Embryonic facial prominence (tissue), 1 donor: ENCODE data around the gene ACTR6.
"Not testable (repeated sequence)": the region's sequence is repeated elsewhere in the genome, so short reads cannot be mapped to it uniquely, and the experiment has no call there.

Experiments
- DNase-seq: peaks from one replicate; pipeline ENCODE4 v3.0.0-alpha.2; 2016; ENCODE audit errors: extremely low spot score

The ACTR6 gene

DNA sequence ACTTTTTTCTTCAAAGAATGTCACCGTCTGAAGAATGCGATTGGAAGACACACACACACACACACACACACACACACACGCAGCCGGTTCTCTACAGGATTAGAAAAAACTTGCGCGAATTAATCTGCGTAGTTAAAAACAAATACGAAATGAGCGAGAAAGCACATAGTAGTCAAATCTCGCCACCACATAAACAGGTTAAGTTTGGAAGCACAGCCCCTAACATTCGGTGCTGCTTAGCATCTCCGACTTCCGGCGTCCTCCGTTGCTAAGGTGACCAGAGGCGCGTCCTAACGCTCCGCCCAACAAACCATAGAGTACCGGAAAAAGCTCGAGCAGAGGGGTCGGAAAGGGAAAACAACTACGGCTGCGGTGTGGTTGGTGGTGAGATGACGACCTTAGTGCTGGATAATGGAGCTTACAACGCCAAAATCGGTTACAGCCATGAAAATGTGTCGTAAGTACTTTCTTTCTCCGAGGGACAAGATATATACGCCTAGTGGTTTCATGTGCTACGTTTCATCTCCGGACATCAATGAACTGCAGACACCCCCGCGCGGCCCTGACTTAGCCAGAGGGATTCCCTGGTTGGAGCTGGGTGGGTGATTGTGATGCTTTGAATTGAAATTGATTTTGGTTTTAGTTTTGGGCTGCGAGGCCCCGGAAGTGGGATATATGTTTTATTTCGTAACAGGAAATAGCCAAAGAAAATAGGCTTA lies at the start of gene ACTR6:
ACTR6 (plus strand) TSS at position 353 of the 719 bp plus-strand sequence; CDS start at position 390, 37 bp downstream.
- peak; percentile 94 for DNase-seq

DNA sequence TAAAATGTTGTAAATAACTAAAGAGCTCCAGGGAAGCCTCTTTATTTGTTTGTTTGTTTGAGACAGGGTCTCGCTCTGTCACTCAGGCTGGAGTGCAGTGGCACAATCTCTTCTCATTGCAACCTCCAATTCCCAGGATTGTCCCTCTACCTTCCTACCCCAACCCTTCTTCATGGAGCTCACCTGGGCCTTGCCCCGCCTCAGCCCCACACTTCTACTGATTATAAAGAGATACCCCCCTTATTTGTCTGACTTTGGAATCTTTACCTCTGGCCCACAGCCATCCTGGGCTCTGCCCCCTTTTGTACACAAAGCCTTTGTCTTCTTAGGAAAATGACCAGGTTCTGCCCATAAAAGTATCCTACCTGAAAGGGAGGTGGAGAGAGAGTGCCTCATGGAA lies 48.8 kb upstream of the ACTR6 start:
- DNase-seq: no peak

DNA sequence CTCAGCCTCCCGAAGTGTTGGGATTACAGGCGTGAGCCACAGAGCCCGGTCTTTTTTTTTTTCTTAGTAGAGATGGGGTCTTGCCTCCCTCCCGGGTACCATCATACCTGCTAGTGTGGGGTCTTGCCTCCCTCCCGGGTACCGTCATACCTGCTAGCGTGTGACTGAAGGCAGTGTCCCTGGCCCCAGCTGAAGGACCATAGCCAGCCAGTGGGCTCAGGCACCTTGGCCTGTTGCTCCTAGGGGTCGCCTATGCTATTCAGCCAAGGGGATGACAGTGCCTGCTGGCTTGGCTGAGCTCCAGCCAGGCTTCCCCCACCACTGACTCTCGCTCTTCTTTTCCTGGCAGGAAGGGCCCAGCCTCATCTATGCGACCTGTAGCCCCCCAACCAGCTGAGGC lies 47.5 kb upstream of the ACTR6 start:
- DNase-seq: no peak

GRCh38 chr12:100154474-100155247 lies 46.0 kb upstream of the ACTR6 start:
- no peak for DNase-seq

GRCh38 chr12:100156731-100157426 lies 43.7 kb upstream of the ACTR6 start:
- DNase-seq: no peak

DNA sequence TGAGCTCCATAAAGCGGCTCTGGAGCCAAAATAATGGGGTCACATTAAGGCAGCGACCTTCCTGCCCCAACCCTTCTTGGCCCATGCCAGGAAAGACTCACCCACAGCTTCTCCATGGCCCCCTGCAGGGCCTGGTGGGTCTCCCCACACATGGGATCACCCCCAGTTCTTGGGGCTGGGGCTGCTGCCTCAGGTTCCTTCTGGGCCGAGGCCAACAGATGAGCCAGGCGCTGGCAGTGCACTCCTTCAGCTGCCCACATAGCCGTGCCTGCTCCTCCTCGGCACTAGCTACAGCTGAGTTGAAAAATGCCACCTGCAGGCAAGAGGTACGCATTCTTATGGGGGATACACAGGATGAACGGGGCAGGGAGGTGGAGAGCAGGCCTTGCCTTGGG lies 43.2 kb upstream of the ACTR6 start:
- DNase-seq: no peak

DNA sequence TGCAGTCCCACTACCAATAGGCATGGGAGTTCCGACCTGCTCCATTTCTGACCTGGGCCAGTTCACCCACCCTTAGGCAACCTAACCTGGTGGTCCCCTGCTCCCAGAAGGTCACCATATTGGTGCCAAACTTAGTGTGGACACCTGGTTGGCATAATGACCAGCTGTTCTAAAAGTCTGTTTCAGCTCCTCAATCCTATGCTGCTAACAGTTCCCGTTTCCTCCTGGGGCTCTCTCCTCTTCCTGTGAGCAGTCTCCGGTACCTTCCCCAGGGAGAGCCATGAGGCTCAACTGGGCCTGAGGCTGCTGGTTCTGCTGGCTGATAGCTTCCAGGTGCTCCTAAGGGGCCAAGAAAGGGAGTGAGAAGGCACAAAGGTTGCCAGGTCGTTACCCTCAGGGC lies 42.1 kb upstream of the ACTR6 start:
- no peak for DNase-seq

- no peak for DNase-seq
These were observed 41.1 kb upstream of the ACTR6 start for GRCh38 chr12:100159391-100160104.

GRCh38 chr12:100163416-100164152 lies 37.0 kb upstream of the ACTR6 start:
- no peak for DNase-seq

DNA sequence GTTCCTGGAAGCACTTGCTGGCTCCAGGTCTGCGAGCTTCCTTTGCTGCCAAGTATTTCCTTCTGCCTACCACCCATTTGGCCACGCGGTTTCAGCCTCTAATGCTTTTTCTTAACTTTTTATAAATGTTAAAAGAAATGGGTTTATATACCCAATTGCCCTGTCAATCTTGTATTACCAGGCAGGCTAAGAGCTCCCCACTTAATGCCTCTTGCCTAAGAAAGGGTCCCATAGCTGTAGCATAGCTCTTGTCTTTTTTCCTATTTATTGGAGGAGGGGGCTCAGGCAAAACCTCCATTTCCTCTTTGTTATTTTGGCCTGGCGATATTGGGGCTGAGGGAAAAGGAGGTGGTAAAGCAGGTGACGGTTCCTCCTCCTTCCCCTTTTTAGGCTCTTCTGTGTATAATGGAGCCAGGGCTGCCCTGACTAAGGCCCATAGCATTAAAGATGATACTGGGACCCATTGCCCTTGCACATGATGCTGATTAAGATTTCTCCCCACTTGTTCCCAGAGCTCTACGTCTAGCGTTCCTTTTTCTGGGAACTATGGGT lies 36.4 kb upstream of the ACTR6 start:
- DNase-seq: no peak

DNA sequence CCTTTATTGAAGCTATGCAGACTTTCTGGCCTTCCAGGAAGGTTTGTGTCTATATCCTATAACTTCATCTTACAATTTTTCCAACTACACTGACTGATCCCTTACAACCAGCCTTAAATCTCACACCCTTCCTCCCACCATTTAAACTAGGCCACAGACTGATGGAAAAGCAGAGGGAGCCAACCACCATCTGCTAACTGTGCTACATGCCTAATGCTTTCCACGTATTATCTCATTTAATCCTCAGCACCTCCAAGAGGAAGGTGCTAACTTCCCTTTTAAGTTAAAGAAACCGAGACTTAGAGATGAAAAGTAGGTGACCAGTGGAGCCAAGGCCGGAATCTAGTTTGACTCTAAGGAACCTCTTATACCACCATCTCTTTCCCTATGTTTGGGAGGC lies 35.3 kb upstream of the ACTR6 start:
- DNase-seq: no peak

GRCh38 chr12:100166232-100166631 lies 34.4 kb upstream of the ACTR6 start:
- no peak for DNase-seq

DNA sequence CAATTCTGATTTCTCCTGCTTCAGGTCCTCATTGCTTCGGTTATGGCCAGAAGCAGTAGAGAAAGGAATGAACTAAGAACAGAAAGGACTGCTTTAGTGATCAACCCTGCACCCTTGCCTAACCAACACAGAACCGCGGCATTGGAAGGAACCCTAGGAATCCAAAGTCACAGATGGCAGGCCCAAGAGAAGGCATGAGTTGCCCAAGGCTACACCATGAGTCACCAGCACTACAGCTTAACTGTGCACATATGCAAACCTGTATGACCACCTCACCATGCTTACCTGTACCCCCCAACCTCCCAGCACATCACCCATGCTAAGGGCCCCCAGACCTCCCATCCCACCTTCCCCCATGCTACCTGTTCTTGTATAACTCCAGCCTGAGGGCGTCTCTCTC lies 32.1 kb upstream of the ACTR6 start:
- DNase-seq: no peak

DNA sequence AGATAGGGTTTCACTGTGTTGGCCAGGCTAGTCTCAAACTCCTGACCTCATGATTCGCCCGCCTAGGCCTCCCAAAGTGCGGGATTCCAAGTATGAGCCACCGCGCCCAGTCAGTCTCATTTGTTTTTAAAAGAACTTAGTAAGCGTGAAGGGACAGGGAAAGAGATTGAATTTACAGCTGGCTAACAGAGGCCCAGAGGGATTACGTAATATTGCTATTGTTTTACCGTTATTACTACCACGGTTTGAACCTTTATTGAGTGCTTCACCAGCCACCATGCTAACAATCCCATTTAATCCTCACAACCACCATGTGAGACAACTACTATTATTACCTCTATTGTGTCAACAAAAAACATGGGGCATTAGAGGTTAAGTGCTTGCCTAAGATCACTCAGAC lies 31.3 kb upstream of the ACTR6 start:
- no peak for DNase-seq

DNA sequence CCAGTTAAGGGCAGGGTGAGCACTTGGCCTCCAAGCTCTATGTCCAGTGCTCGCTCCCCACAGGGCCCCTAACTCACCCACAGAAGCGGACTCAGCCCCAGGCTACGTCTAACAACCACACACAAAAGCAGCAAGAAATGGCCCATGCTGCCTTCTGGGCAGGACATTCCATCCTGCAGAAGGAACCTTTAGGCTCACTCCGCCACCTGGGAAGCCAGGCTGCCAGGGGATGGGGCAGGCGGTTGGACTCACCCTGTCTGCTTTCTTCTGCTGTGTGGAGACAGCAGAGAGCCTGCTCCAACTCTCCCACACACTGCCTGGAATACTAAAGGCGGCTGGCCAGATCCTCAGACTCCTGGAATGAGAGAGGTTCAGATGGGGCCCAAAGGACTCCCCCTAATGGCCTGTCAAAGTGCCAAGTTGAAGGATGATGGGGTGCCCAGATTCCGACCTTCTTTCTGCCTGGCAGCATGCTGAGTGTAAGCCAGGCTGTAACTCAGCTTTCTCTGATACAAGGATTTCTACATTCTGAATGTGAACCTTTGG lies 30.2 kb upstream of the ACTR6 start:
- DNase-seq: no peak

- DNase-seq: no peak
These were observed 29.4 kb upstream of the ACTR6 start for GRCh38 chr12:100171248-100171647.

- DNase-seq: no peak
These were observed 27.5 kb upstream of the ACTR6 start for GRCh38 chr12:100173111-100173510.

DNA sequence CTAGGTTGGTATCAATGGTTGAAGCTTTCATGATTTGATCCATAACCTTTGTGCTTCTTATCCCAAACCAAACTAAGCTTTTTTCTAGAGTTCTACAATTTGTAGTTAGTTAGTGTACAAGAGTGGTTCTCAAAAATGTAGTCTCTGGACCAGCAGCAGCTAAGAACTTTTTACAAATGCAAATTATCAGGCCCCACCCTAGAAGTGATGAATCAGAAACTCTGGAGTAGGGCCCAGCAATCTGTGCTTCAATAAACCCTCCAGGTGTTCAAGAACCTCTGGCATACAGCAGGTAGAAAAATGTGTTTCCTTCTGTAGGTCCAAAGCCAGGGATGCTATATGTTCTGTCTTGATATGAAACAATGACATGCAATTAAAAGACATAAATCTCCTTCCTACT lies 26.1 kb upstream of the ACTR6 start:
- no peak for DNase-seq

DNA sequence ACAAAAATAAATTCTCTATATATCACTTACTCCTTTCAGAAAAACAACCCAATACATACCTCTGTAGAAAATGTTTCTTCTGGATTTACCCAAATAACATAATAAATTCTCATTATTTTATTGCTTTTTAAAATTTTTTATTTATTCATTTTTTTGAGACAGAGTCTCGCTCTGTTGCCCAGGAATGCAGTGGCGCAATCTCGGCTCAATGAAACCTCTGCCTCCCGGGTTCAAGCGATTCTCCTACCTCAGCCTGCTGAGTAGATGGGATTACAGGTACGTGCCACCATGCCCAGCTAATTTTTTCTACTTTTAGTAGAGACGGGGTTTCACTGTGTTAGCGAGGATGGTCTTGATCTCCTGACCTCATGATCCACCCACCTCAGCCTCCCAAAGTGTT lies 24.1 kb upstream of the ACTR6 start:
- not testable (repeated sequence) for DNase-seq

- DNase-seq: no peak
These were observed 21.4 kb upstream of the ACTR6 start for GRCh38 chr12:100179252-100179651.
